ENCODE results near the gene RAB40AL. TPM values are rescaled to one million over a fixed set of nuclear protein-coding genes. Genes with fewer than 3 reads are reported as not detected.
"Not testable (repeated sequence)": the region's sequence is repeated elsewhere in the genome, so short reads cannot be mapped to it uniquely, and the experiment has no call there.

Gene RAB40AL
- total RNA-seq, 1 donor from 2014 or later: not detected

- peaks cover 0 to 6% (median 0%) of the 10 kb centered on the region in 3 donors for H3K27me3 ChIP-seq (ENCODE audit: control insufficient read depth in 3 of 3, insufficient read depth in 3 of 3, low read length in 3 of 3)
- H3K36me3 ChIP-seq (ENCODE audit: control insufficient read depth in 3 of 3, insufficient read depth in 3 of 3, low read length in 3 of 3): no peaks in the 10 kb centered on the region
- H3K27ac ChIP-seq (ENCODE audit: low read depth, low read length): no peak overlapping the region
- no peaks in the 10 kb centered on the region for H3K4me1 ChIP-seq (ENCODE audit: control insufficient read depth in 3 of 3, insufficient read depth in 3 of 3, low read length in 3 of 3)
- no peak overlapping the region for H3K4me3 ChIP-seq (ENCODE audit: low read length in 3 of 3)
- peaks cover 0 to 2% (median 0%) of the 10 kb centered on the region in 3 donors for H3K9me3 ChIP-seq (ENCODE audit: control insufficient read depth in 3 of 3, low read length in 3 of 3)
- no peak overlapping the region for H3K9ac ChIP-seq (ENCODE audit: low read depth in 1 of 3, low read length in 3 of 3)
These were observed 21.7 kb downstream of the RAB40AL start for GRCh38 chrX:102958794-102959193.

GRCh38 chrX:102959471-102959870, 22.4 kb downstream of the RAB40AL start:
- Histone ChIP-seq H3K4me1 (ENCODE audit: control insufficient read depth in 3 of 3, insufficient read depth in 3 of 3, low read length in 3 of 3) (no peaks in the 10 kb centered on the region), H3K27ac (ENCODE audit: low read depth, low read length) (no peak overlapping the region), H3K36me3 (ENCODE audit: control insufficient read depth in 3 of 3, insufficient read depth in 3 of 3, low read length in 3 of 3) (no peaks in the 10 kb centered on the region), H3K4me3 (ENCODE audit: low read length in 3 of 3) (no peak overlapping the region), H3K9ac (ENCODE audit: low read depth in 1 of 3, low read length in 3 of 3) (no peak overlapping the region), H3K9me3 (ENCODE audit: control insufficient read depth in 3 of 3, low read length in 3 of 3) (peaks cover 0 to 2% (median 0%) of the 10 kb centered on the region in 3 donors), H3K27me3 (ENCODE audit: control insufficient read depth in 3 of 3, insufficient read depth in 3 of 3, low read length in 3 of 3) (peaks cover 0 to 6% (median 0%) of the 10 kb centered on the region in 3 donors)

GRCh38 chrX:102963955-102964354, 26.9 kb downstream of the RAB40AL start:
- H3K27ac ChIP-seq (ENCODE audit: low read depth, low read length): no peak overlapping the region

GRCh38 chrX:102964940-102965339, 27.9 kb downstream of the RAB40AL start:
- no peak overlapping the region for H3K27ac ChIP-seq (ENCODE audit: low read depth, low read length)
- peaks cover 0 to 4% (median 0%) of the 10 kb centered on the region in 3 donors for H3K9me3 ChIP-seq (ENCODE audit: control insufficient read depth in 3 of 3, low read length in 3 of 3)
- no peaks in the 10 kb centered on the region for H3K4me1 ChIP-seq (ENCODE audit: control insufficient read depth in 3 of 3, insufficient read depth in 3 of 3, low read length in 3 of 3)
- H3K4me3 ChIP-seq (ENCODE audit: low read length in 3 of 3): no peak overlapping the region
- H3K9ac ChIP-seq (ENCODE audit: low read depth in 1 of 3, low read length in 3 of 3): no peak overlapping the region
- H3K27me3 ChIP-seq (ENCODE audit: control insufficient read depth in 3 of 3, insufficient read depth in 3 of 3, low read length in 3 of 3): peaks cover 0 to 4% (median 0%) of the 10 kb centered on the region in 3 donors
- no peaks in the 10 kb centered on the region for H3K36me3 ChIP-seq (ENCODE audit: control insufficient read depth in 3 of 3, insufficient read depth in 3 of 3, low read length in 3 of 3)

More at GRCh38 chrX:102963955-102964354, 26.9 kb downstream of the RAB40AL start:
- Histone ChIP-seq H3K4me1 (ENCODE audit: control insufficient read depth in 3 of 3, insufficient read depth in 3 of 3, low read length in 3 of 3) (no peaks in the 10 kb centered on the region), H3K27me3 (ENCODE audit: control insufficient read depth in 3 of 3, insufficient read depth in 3 of 3, low read length in 3 of 3) (peaks cover 0 to 4% (median 0%) of the 10 kb centered on the region in 3 donors), H3K9me3 (ENCODE audit: control insufficient read depth in 3 of 3, low read length in 3 of 3) (peaks cover 0 to 2% (median 0%) of the 10 kb centered on the region in 3 donors), H3K9ac (ENCODE audit: low read depth in 1 of 3, low read length in 3 of 3) (no peak overlapping the region), H3K4me3 (ENCODE audit: low read length in 3 of 3) (no peak overlapping the region), H3K36me3 (ENCODE audit: control insufficient read depth in 3 of 3, insufficient read depth in 3 of 3, low read length in 3 of 3) (no peaks in the 10 kb centered on the region)

GRCh38 chrX:102966701-102967100, 29.6 kb downstream of the RAB40AL start:
- no peak overlapping the region for H3K4me3 ChIP-seq (ENCODE audit: low read length in 3 of 3)
- H3K27ac ChIP-seq (ENCODE audit: low read depth, low read length): no peak overlapping the region
- no peaks in the 10 kb centered on the region for H3K36me3 ChIP-seq (ENCODE audit: control insufficient read depth in 3 of 3, insufficient read depth in 3 of 3, low read length in 3 of 3)
- peaks cover 0 to 4% (median 0%) of the 10 kb centered on the region in 3 donors for H3K9me3 ChIP-seq (ENCODE audit: control insufficient read depth in 3 of 3, low read length in 3 of 3)
- no peak overlapping the region for H3K9ac ChIP-seq (ENCODE audit: low read depth in 1 of 3, low read length in 3 of 3)
- H3K27me3 ChIP-seq (ENCODE audit: control insufficient read depth in 3 of 3, insufficient read depth in 3 of 3, low read length in 3 of 3): no peaks in the 10 kb centered on the region
- no peaks in the 10 kb centered on the region for H3K4me1 ChIP-seq (ENCODE audit: control insufficient read depth in 3 of 3, insufficient read depth in 3 of 3, low read length in 3 of 3)

GRCh38 chrX:102968216-102968615, 31.1 kb downstream of the RAB40AL start:
- Histone ChIP-seq H3K9ac (ENCODE audit: low read depth in 1 of 3, low read length in 3 of 3) (no peak overlapping the region), H3K27ac (ENCODE audit: low read depth, low read length) (no peak overlapping the region), H3K4me3 (ENCODE audit: low read length in 3 of 3) (no peak overlapping the region), H3K4me1 (ENCODE audit: control insufficient read depth in 3 of 3, insufficient read depth in 3 of 3, low read length in 3 of 3) (no peaks in the 10 kb centered on the region), H3K9me3 (ENCODE audit: control insufficient read depth in 3 of 3, low read length in 3 of 3) (peaks cover 0 to 4% (median 0%) of the 10 kb centered on the region in 3 donors), H3K36me3 (ENCODE audit: control insufficient read depth in 3 of 3, insufficient read depth in 3 of 3, low read length in 3 of 3) (no peaks in the 10 kb centered on the region), H3K27me3 (ENCODE audit: control insufficient read depth in 3 of 3, insufficient read depth in 3 of 3, low read length in 3 of 3) (no peaks in the 10 kb centered on the region)

GRCh38 chrX:102971536-102971935, 34.5 kb downstream of the RAB40AL start:
- H3K36me3 ChIP-seq (ENCODE audit: control insufficient read depth in 3 of 3, insufficient read depth in 3 of 3, low read length in 3 of 3); H3K27ac ChIP-seq (ENCODE audit: low read depth, low read length); H3K9ac ChIP-seq (ENCODE audit: low read depth in 1 of 3, low read length in 3 of 3); H3K4me1 ChIP-seq (ENCODE audit: control insufficient read depth in 3 of 3, insufficient read depth in 3 of 3, low read length in 3 of 3); H3K4me3 ChIP-seq (ENCODE audit: low read length in 3 of 3); H3K27me3 ChIP-seq (ENCODE audit: control insufficient read depth in 3 of 3, insufficient read depth in 3 of 3, low read length in 3 of 3); H3K9me3 ChIP-seq (ENCODE audit: control insufficient read depth in 3 of 3, low read length in 3 of 3): not testable (repeated sequence)

GRCh38 chrX:102975016-102975415, 37.9 kb downstream of the RAB40AL start:
- Histone ChIP-seq H3K4me1 (ENCODE audit: control insufficient read depth in 3 of 3, insufficient read depth in 3 of 3, low read length in 3 of 3) (no peaks in the 10 kb centered on the region), H3K27ac (ENCODE audit: low read depth, low read length) (no peak overlapping the region), H3K27me3 (ENCODE audit: control insufficient read depth in 3 of 3, insufficient read depth in 3 of 3, low read length in 3 of 3) (no peaks in the 10 kb centered on the region), H3K4me3 (ENCODE audit: low read length in 3 of 3) (no peak overlapping the region), H3K36me3 (ENCODE audit: control insufficient read depth in 3 of 3, insufficient read depth in 3 of 3, low read length in 3 of 3) (no peaks in the 10 kb centered on the region), H3K9ac (ENCODE audit: low read depth in 1 of 3, low read length in 3 of 3) (no peak overlapping the region), H3K9me3 (ENCODE audit: control insufficient read depth in 3 of 3, low read length in 3 of 3) (peaks cover 0 to 3% (median 0%) of the 10 kb centered on the region in 3 donors)

GRCh38 chrX:102976286-102976685, 39.2 kb downstream of the RAB40AL start:
- H3K36me3 ChIP-seq (ENCODE audit: control insufficient read depth in 3 of 3, insufficient read depth in 3 of 3, low read length in 3 of 3): no peaks in the 10 kb centered on the region
- H3K4me1 ChIP-seq (ENCODE audit: control insufficient read depth in 3 of 3, insufficient read depth in 3 of 3, low read length in 3 of 3): no peaks in the 10 kb centered on the region
- H3K4me3 ChIP-seq (ENCODE audit: low read length in 3 of 3): no peak overlapping the region
- H3K9me3 ChIP-seq (ENCODE audit: control insufficient read depth in 3 of 3, low read length in 3 of 3): peaks cover 0 to 3% (median 0%) of the 10 kb centered on the region in 3 donors
- H3K27me3 ChIP-seq (ENCODE audit: control insufficient read depth in 3 of 3, insufficient read depth in 3 of 3, low read length in 3 of 3): no peaks in the 10 kb centered on the region
- H3K9ac ChIP-seq (ENCODE audit: low read depth in 1 of 3, low read length in 3 of 3): no peak overlapping the region
- no peak overlapping the region for H3K27ac ChIP-seq (ENCODE audit: low read depth, low read length)

- H3K9ac ChIP-seq (ENCODE audit: low read depth in 1 of 3, low read length in 3 of 3): no peak overlapping the region
These were observed 39.9 kb downstream of the RAB40AL start for GRCh38 chrX:102976793-102977495.

More at GRCh38 chrX:102976793-102977495, 39.9 kb downstream of the RAB40AL start:
- peaks cover 0 to 3% (median 0%) of the 10 kb centered on the region in 3 donors for H3K9me3 ChIP-seq (ENCODE audit: control insufficient read depth in 3 of 3, low read length in 3 of 3)
- H3K4me1 ChIP-seq (ENCODE audit: control insufficient read depth in 3 of 3, insufficient read depth in 3 of 3, low read length in 3 of 3): no peaks in the 10 kb centered on the region
- no peak overlapping the region for H3K4me3 ChIP-seq (ENCODE audit: low read length in 3 of 3)
- no peak overlapping the region for H3K27ac ChIP-seq (ENCODE audit: low read depth, low read length)
- H3K36me3 ChIP-seq (ENCODE audit: control insufficient read depth in 3 of 3, insufficient read depth in 3 of 3, low read length in 3 of 3): no peaks in the 10 kb centered on the region
- no peaks in the 10 kb centered on the region for H3K27me3 ChIP-seq (ENCODE audit: control insufficient read depth in 3 of 3, insufficient read depth in 3 of 3, low read length in 3 of 3)
